NCI-H526 (cell line): ENCODE measurements around the gene SRGAP3.

Experiments
- DNase-seq, 2 experiments: peaks; one replicate each; lab custom pipeline; 2025; lab: John Stamatoyannopoulos, UW

The SRGAP3 gene

GRCh38 chr3:9015250-9015649, 234.2 kb downstream of the SRGAP3 start:
- DNase-seq, result no peak

- no peak for DNase-seq
These were observed 235.5 kb downstream of the SRGAP3 start for GRCh38 chr3:9013782-9014563.

- DNase-seq, result no peak
These were observed 236.9 kb downstream of the SRGAP3 start for GRCh38 chr3:9012521-9012920.

GRCh38 chr3:9009976-9010545, 239.4 kb downstream of the SRGAP3 start:
- no peak for DNase-seq

GRCh38 chr3:9008550-9009255, 240.7 kb downstream of the SRGAP3 start:
- DNase-seq, result no peak

- DNase-seq, result no peak
These were observed 241.5 kb downstream of the SRGAP3 start for GRCh38 chr3:9007928-9008327.

- DNase-seq, result no peak
These were observed 242.2 kb downstream of the SRGAP3 start for GRCh38 chr3:9007213-9007612.

GRCh38 chr3:9000041-9000440, 249.4 kb downstream of the SRGAP3 start:
- no peak for DNase-seq

- DNase-seq, result no peak
These were observed 252.3 kb downstream of the SRGAP3 start for GRCh38 chr3:8997151-8997550.

GRCh38 chr3:8996681-8997121, 252.7 kb downstream of the SRGAP3 start:
- DNase-seq, result no peak

- DNase-seq, result no peak
These were observed 253.2 kb downstream of the SRGAP3 start for GRCh38 chr3:8996216-8996615.

- no peak for DNase-seq
These were observed 255.2 kb downstream of the SRGAP3 start for GRCh38 chr3:8994226-8994625.

GRCh38 chr3:8993331-8993730, 256.1 kb downstream of the SRGAP3 start:
- DNase-seq, result no peak

- no peak for DNase-seq
These were observed 256.6 kb downstream of the SRGAP3 start for GRCh38 chr3:8992854-8993253.

- no peak for DNase-seq
These were observed 257.2 kb downstream of the SRGAP3 start for GRCh38 chr3:8992199-8992598.

- DNase-seq, result no peak
These were observed 258.9 kb downstream of the SRGAP3 start for GRCh38 chr3:8990266-8991215.

GRCh38 chr3:8988791-8989558, 260.5 kb downstream of the SRGAP3 start:
- DNase-seq, result no peak

GRCh38 chr3:8988384-8988655, 261.1 kb downstream of the SRGAP3 start:
- DNase-seq, result no peak

GRCh38 chr3:8987645-8988383, 261.6 kb downstream of the SRGAP3 start:
- peak; percentile 2 to 66 for DNase-seq

GRCh38 chr3:8987226-8987625, 262.2 kb downstream of the SRGAP3 start:
- no peak for DNase-seq

GRCh38 chr3:8986741-8987140, 262.7 kb downstream of the SRGAP3 start:
- no peak for DNase-seq
